ENCODE measurements around the gene PSMD14.
"Not testable (repeated sequence)": the region's sequence is repeated elsewhere in the genome, so short reads cannot be mapped to it uniquely, and the experiment has no call there.

Gene PSMD14

GRCh38 chr2:161308178-161308955, at the start of gene PSMD14:
PSMD14 (plus strand) TSS chr2:161308425; CDS start chr2:161318826, 10,401 bp downstream.
- peak within 1 kb of the TSS; percentile 72 for H3K4me3 ChIP-seq (replicated peaks; ENCODE audit: low read depth, low read length)
- DNase-seq (ENCODE audit: low read depth), result peak; percentile 95
- TF ChIP-seq, protein P1, sequence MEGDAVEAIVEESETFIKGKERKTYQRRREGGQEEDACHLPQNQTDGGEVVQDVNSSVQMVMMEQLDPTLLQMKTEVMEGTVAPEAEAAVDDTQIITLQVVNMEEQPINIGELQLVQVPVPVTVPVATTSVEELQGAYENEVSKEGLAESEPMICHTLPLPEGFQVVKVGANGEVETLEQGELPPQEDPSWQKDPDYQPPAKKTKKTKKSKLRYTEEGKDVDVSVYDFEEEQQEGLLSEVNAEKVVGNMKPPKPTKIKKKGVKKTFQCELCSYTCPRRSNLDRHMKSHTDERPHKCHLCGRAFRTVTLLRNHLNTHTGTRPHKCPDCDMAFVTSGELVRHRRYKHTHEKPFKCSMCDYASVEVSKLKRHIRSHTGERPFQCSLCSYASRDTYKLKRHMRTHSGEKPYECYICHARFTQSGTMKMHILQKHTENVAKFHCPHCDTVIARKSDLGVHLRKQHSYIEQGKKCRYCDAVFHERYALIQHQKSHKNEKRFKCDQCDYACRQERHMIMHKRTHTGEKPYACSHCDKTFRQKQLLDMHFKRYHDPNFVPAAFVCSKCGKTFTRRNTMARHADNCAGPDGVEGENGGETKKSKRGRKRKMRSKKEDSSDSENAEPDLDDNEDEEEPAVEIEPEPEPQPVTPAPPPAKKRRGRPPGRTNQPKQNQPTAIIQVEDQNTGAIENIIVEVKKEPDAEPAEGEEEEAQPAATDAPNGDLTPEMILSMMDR (IDR thresholded peaks at IDR 0.05; ENCODE audit: low read length, missing control alignments), result no peak

GRCh38 chr2:161265874-161266273, 42.4 kb upstream of the PSMD14 start:
- no peak for DNase-seq (ENCODE audit: low read depth)
- H3K4me3 ChIP-seq (replicated peaks; ENCODE audit: low read depth, low read length), result no peak overlapping the region
- TF ChIP-seq, protein P1 (IDR thresholded peaks at IDR 0.05; ENCODE audit: low read length, missing control alignments), result no peak

GRCh38 chr2:161269111-161269510, 39.1 kb upstream of the PSMD14 start:
- DNase-seq (ENCODE audit: low read depth), result no peak
- H3K4me3 ChIP-seq (replicated peaks; ENCODE audit: low read depth, low read length), result no peak overlapping the region
- TF ChIP-seq, protein P1 (IDR thresholded peaks at IDR 0.05; ENCODE audit: low read length, missing control alignments), result no peak

- TF ChIP-seq, protein P1 (IDR thresholded peaks at IDR 0.05; ENCODE audit: low read length, missing control alignments), result peak; percentile 72
- H3K4me3 ChIP-seq (replicated peaks; ENCODE audit: low read depth, low read length), result no peak overlapping the region
- DNase-seq (ENCODE audit: low read depth), result peak; percentile 84
Observed at GRCh38 chr2:161273038-161273760, 35.0 kb upstream of the PSMD14 start.

- not testable (repeated sequence) for H3K4me3 ChIP-seq (replicated peaks; ENCODE audit: low read depth, low read length); DNase-seq (ENCODE audit: low read depth)
Observed at GRCh38 chr2:161278564-161279229, 29.5 kb upstream of the PSMD14 start.

DNA sequence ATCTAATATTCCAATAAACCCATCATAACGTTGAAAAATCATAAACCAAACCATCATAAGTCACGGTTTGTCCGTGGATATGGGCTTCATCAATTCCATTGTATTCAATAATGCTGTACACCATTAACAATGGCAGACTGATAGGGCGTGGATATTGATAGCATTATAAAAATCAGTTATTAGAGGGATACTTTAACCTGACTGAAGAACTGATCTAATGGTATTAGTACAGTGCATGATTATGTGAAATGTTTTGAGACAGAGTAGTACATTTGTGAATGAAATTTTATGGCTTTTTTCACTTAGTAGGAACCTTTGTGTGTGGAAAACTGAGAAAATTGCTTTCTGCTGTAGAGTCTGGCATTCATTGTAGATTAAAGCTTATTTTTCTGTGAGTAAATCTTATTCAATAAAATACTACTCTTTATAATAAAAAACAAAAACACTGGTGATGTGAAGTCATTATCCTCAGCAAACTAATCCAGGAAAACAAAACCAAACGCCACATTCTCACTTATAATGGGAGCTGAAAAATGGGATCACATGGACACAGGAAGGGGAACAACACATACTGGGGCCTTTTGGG, 28.9 kb upstream of the PSMD14 start:
- H3K4me3 ChIP-seq (replicated peaks; ENCODE audit: low read depth, low read length), result not testable (repeated sequence)

GRCh38 chr2:161280906-161281323, 27.3 kb upstream of the PSMD14 start:
- TF ChIP-seq, protein P1 (IDR thresholded peaks at IDR 0.05; ENCODE audit: low read length, missing control alignments), result peak; percentile 20
- DNase-seq (ENCODE audit: low read depth), result peak; percentile 42
- not testable (repeated sequence) for H3K4me3 ChIP-seq (replicated peaks; ENCODE audit: low read depth, low read length)

More for the DNA sequence above, 28.9 kb upstream of the PSMD14 start:
- DNase-seq (ENCODE audit: low read depth), result not testable (repeated sequence)

DNA sequence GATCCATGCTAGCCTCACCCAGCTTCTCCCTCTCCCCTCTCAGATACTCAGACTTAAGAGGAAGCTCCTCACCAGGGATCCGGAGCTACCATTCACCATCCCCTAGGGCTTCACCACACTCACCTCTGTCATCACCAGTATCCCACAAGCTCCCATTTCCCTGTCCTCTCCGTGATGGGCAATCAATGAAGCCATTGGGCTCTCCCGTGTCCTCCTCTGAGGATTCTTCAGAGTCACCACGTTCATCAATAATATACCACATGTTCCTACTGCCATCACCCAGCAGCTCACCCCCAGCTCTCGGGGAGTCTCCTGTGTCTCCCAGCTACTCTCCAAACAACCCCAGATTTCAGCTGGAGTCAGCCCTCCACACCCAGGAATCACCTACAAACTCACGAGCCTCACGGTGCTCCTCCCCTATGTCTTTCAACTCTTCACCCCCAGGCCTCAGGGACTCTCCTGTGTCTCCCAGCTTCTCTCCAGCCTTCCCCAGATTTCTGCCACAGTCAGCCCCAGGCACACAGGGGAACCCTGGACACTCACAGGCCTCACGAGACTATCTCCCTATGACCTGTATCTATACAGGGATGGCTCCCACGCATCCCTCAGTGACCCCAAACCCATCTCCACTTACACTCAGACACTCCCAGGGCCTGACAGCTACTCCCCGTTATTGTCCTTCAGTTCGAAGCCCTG, 26.5 kb upstream of the PSMD14 start:
- not testable (repeated sequence) for H3K4me3 ChIP-seq (replicated peaks; ENCODE audit: low read depth, low read length); DNase-seq (ENCODE audit: low read depth)

- not testable (repeated sequence) for H3K4me3 ChIP-seq (replicated peaks; ENCODE audit: low read depth, low read length); DNase-seq (ENCODE audit: low read depth)
Observed at GRCh38 chr2:161282311-161282644, 25.9 kb upstream of the PSMD14 start.
